CD4-positive, alpha-beta T cell treated with Interleukin-17A for 4 hours (primary cell): ENCODE data around the gene RNASEL.
"Not testable (repeated sequence)": the region's sequence is repeated elsewhere in the genome, so short reads cannot be mapped to it uniquely, and the experiment has no call there.

ENCODE experiments used
- DNase-seq: peaks from one replicate; pipeline ENCODE4 v3.0.0-alpha.2; 2020; ENCODE audit warnings: mixed read lengths

The RNASEL gene

GRCh38 chr1:182555493-182555892 lies 33.6 kb downstream of the RNASEL start:
- no peak for DNase-seq

- DNase-seq, result no peak
Observed at GRCh38 chr1:182552527-182552926, 36.5 kb downstream of the RNASEL start.

GRCh38 chr1:182549811-182550210 lies 39.2 kb downstream of the RNASEL start:
- DNase-seq, result no peak

GRCh38 chr1:182549346-182549745 lies 39.7 kb downstream of the RNASEL start:
- DNase-seq, result no peak

- no peak for DNase-seq
Observed at GRCh38 chr1:182533896-182534295, 55.2 kb downstream of the RNASEL start.

GRCh38 chr1:182528206-182528605 lies 60.9 kb downstream of the RNASEL start:
- DNase-seq, result not testable (repeated sequence)

GRCh38 chr1:182527680-182528079 lies 61.4 kb downstream of the RNASEL start:
- no peak for DNase-seq

GRCh38 chr1:182525342-182525741 lies 63.7 kb downstream of the RNASEL start:
- no peak for DNase-seq
